Ovary (tissue), 3 donors: ENCODE measurements around the gene CENPU.

Source experiments
- POLR2A ChIP-seq: fragments of 450-650 bp; IDR thresholded peaks from one replicate; pipeline ENCODE4 v1.6.1; 2017; ENCODE audit warnings: antibody characterized with exemption, mild to moderate bottlenecking, moderate library complexity
- TF ChIP-seq, protein P1 (sequence below), 3 donors: fragments of 450-650 bp in 2 of 3; fragments of 200-600 bp in 1 of 3; IDR thresholded peaks; one replicate each; pipeline versions ENCODE4 v1.5.1 to v1.8.0; 2016 to 2022; ENCODE audit warnings: antibody characterized with exemption in 3 of 3, mild to moderate bottlenecking in 1 of 3
- donor health status: DM: no; HTN: no; CAD: no.

DNA sequence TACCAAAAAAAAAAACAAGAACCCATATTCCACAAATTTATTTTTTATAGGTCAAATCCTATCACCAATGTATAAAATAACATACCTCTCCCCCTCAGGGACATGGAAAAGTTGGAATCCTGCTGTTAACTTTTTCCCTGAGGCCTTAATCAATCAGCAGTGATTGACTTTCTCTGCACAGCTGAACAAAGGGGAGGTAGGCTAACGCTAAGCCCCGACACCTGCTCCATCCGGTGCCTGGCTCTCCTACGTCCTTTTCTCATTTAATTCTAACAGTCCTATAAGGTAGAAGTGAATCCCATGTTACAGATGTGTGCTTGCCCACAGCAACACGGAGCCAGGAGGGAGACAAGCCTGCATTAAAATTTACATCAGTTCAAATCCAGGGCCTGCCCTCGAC lies 2.8 kb downstream of the CENPU start:
- no peak for TF ChIP-seq POLR2A
- TF ChIP-seq, protein P1, sequence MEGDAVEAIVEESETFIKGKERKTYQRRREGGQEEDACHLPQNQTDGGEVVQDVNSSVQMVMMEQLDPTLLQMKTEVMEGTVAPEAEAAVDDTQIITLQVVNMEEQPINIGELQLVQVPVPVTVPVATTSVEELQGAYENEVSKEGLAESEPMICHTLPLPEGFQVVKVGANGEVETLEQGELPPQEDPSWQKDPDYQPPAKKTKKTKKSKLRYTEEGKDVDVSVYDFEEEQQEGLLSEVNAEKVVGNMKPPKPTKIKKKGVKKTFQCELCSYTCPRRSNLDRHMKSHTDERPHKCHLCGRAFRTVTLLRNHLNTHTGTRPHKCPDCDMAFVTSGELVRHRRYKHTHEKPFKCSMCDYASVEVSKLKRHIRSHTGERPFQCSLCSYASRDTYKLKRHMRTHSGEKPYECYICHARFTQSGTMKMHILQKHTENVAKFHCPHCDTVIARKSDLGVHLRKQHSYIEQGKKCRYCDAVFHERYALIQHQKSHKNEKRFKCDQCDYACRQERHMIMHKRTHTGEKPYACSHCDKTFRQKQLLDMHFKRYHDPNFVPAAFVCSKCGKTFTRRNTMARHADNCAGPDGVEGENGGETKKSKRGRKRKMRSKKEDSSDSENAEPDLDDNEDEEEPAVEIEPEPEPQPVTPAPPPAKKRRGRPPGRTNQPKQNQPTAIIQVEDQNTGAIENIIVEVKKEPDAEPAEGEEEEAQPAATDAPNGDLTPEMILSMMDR (IDR thresholded peaks at IDR 0.05) = no peak
